H1 (cell line): ENCODE results near the gene UBE2O. TPM values are rescaled to one million over a fixed set of nuclear protein-coding genes. Genes with fewer than 3 reads are reported as not detected.
A peak's percentile ranks its signal among the peaks of the same experiment; 100 is the strongest.

Experiments
- CTCF ChIA-PET: fragments of 300-600 bp; sonication (Branson Sonifier 250); formaldehyde crosslinking; loops from one replicate; lab custom pipeline; 2021; ENCODE audit not compliant: partially characterized antibody; lab: Charles Lee
- POLR2A ChIA-PET: fragments of 300-600 bp; sonication (Branson Sonifier 250); formaldehyde crosslinking; loops from one replicate; lab custom pipeline; 2021; ENCODE audit warnings: inconsistent platforms; ENCODE audit not compliant: partially characterized antibody; lab: Charles Lee
- DNase-seq, 2 experiments: peaks; one replicate each; pipeline versions ENCODE4 v3.0.0 to v3.0.0-alpha.2; 2010 to 2022; ENCODE audit warnings: low spot score in 2 of 2, low read depth in 1 of 2, mixed read lengths in 1 of 2
- FAIRE-seq: peaks from 2 replicates; lab custom pipeline; 2011; peaks lifted over from hg19 to GRCh38; lab: Jason Lieb, UNC
- H2AFZ ChIP-seq: 2 replicates; pipeline ENCODE4 v1.8.1; 2012; ENCODE audit warnings: low read length, inconsistent platforms
- H2AK5ac ChIP-seq: 2 replicates; pipeline ENCODE4 v1.6.1; 2013; ENCODE audit warnings: low read depth, low read length
- H2BK120ac ChIP-seq: replicated peaks from 2 replicates; pipeline ENCODE3; 2013; ENCODE audit warnings: low read depth, low read length, inconsistent platforms
- H2BK12ac ChIP-seq: 2 replicates; pipeline ENCODE4 v1.6.1; 2013; ENCODE audit warnings: low read depth, low read length
- H2BK15ac ChIP-seq: 2 replicates; pipeline ENCODE4 v1.6.1; 2013; ENCODE audit warnings: low read length
- H2BK20ac ChIP-seq: 2 replicates; pipeline ENCODE4 v1.6.1; 2013; ENCODE audit warnings: low read length
- H2BK5ac ChIP-seq: 2 replicates; pipeline ENCODE4 v1.6.1; 2013; ENCODE audit warnings: low read depth, low read length
- H3K14ac ChIP-seq: 2 replicates; pipeline ENCODE4 v1.6.1; 2013; ENCODE audit warnings: inconsistent platforms; ENCODE audit not compliant: insufficient read length
- H3K18ac ChIP-seq: 2 replicates; pipeline ENCODE4 v1.6.1; 2013; ENCODE audit warnings: low read length; ENCODE audit errors: extremely low read depth
- H3K23ac ChIP-seq: 2 replicates; pipeline ENCODE4 v1.6.1; 2013; ENCODE audit warnings: inconsistent platforms; ENCODE audit not compliant: insufficient read length
- H3K23me2 ChIP-seq: 2 replicates; pipeline ENCODE4 v1.6.1; 2013; ENCODE audit warnings: low read depth, low read length
- H3K27ac ChIP-seq: 2 replicates; pipeline ENCODE4 v1.6.1; 2011; ENCODE audit warnings: low read depth, low read length, inconsistent platforms
- H3K27me3 ChIP-seq, 4 experiments: replicated peaks in 1 of 4; 1 replicate in 1 of 4; 2 replicates in 3 of 4; pipeline versions ENCODE4 v1.6.1 to v1.8.1; 2011 to 2013; ENCODE audit warnings: low read length in 3 of 4, mild to moderate bottlenecking in 3 of 4, inconsistent platforms in 2 of 4, mixed read lengths in 2 of 4, moderate library complexity in 1 of 4; ENCODE audit not compliant: control insufficient read depth in 3 of 4, insufficient read depth in 3 of 4; ENCODE audit errors: extremely low read depth in 1 of 4
- H3K36me3 ChIP-seq, 4 experiments: 2 replicates each; pipeline versions ENCODE4 v1.6.1 to v1.8.1; 2011 to 2013; ENCODE audit warnings: mild to moderate bottlenecking in 4 of 4, low read length in 3 of 4, moderate library complexity in 2 of 4, control low read depth in 1 of 4, inconsistent platforms in 1 of 4; ENCODE audit not compliant: insufficient read depth in 4 of 4, control insufficient read depth in 2 of 4
- H3K4ac ChIP-seq: replicated peaks from 2 replicates; pipeline ENCODE3; 2013; ENCODE audit warnings: low read length, low read depth, mixed read lengths, inconsistent platforms; ENCODE audit not compliant: insufficient read length
- H3K4me1 ChIP-seq, 4 experiments: replicated peaks in 1 of 4; 1 replicate in 1 of 4; 2 replicates in 3 of 4; pipeline versions ENCODE4 v1.6.1 to v1.8.1; 2011 to 2013; ENCODE audit warnings: low read length in 3 of 4, inconsistent platforms in 2 of 4, mixed read lengths in 1 of 4; ENCODE audit not compliant: insufficient read depth in 4 of 4, control insufficient read depth in 3 of 4
- H3K4me2 ChIP-seq, 2 experiments: 2 replicates each; pipeline versions ENCODE4 v1.6.1 to v1.8.1; 2011 to 2013; ENCODE audit warnings: low read depth in 2 of 2, low read length in 2 of 2, control low read depth in 1 of 2, inconsistent platforms in 1 of 2, mild to moderate bottlenecking in 1 of 2; ENCODE audit not compliant: insufficient read depth in 1 of 2
- H3K4me3 ChIP-seq, 4 experiments: fragments of 200-600, 300-600 bp in 1 of 4; sonication (generic), shearing (Covaris generic), sonication (Bioruptor Twin) in 1 of 4; 2 replicates each; pipeline versions ENCODE4 v1.5.1 to v1.8.1; 2011 to 2016; ENCODE audit warnings: low read length in 4 of 4, low read depth in 3 of 4, control low read depth in 2 of 4, inconsistent platforms in 2 of 4, mild to moderate bottlenecking in 2 of 4, mixed read lengths in 1 of 4, moderate library complexity in 1 of 4; ENCODE audit not compliant: insufficient read depth in 2 of 4; ENCODE audit errors: extremely low read depth in 1 of 4
- H3K56ac ChIP-seq: replicated peaks from 2 replicates; pipeline ENCODE3; 2013; ENCODE audit warnings: low read depth, mild to moderate bottlenecking, mixed read lengths, low read length, inconsistent platforms; ENCODE audit not compliant: insufficient read length
- H3K79me1 ChIP-seq: 2 replicates; pipeline ENCODE4 v1.6.1; 2013; ENCODE audit warnings: low read depth, low read length, control low read depth
- H3K79me2 ChIP-seq, 2 experiments: 2 replicates each; pipeline versions ENCODE4 v1.6.1 to v1.8.1; 2012 to 2013; ENCODE audit warnings: low read length in 2 of 2, mild to moderate bottlenecking in 2 of 2, inconsistent platforms in 1 of 2; ENCODE audit not compliant: insufficient read depth in 2 of 2, control insufficient read depth in 1 of 2
- H3K9ac ChIP-seq, 4 experiments: replicated peaks in 1 of 4; 1 replicate in 1 of 4; 2 replicates in 3 of 4; pipeline versions ENCODE4 v1.6.1 to v1.8.1; 2011 to 2013; ENCODE audit warnings: low read depth in 3 of 4, low read length in 3 of 4, control low read depth in 2 of 4, mild to moderate bottlenecking in 2 of 4, moderate library complexity in 2 of 4, inconsistent platforms in 1 of 4; ENCODE audit errors: extremely low read depth in 1 of 4
- H3K9me3 ChIP-seq, 2 experiments: 2 replicates each; pipeline versions ENCODE4 v1.6.1 to v1.8.1; 2012 to 2013; ENCODE audit warnings: mild to moderate bottlenecking in 2 of 2, moderate library complexity in 2 of 2, control low read depth in 1 of 2, inconsistent platforms in 1 of 2, low read depth in 1 of 2, low read length in 1 of 2, mixed read lengths in 1 of 2; ENCODE audit not compliant: insufficient read depth in 2 of 2
- H4K20me1 ChIP-seq, 2 experiments: replicated peaks in 1 of 2; 2 replicates each; pipeline versions ENCODE3 to v1.8.1; 2011 to 2013; ENCODE audit warnings: inconsistent platforms in 2 of 2, low read length in 2 of 2, mild to moderate bottlenecking in 1 of 2; ENCODE audit not compliant: insufficient read depth in 2 of 2, control insufficient read depth in 1 of 2
- H4K5ac ChIP-seq: 2 replicates; pipeline ENCODE4 v1.6.1; 2013; ENCODE audit warnings: low read length, low read depth, mixed read lengths, inconsistent platforms; ENCODE audit not compliant: insufficient read length
- H4K8ac ChIP-seq: 2 replicates; pipeline ENCODE4 v1.8.0; 2013; ENCODE audit warnings: mild to moderate bottlenecking, moderate library complexity, low read length, inconsistent platforms; ENCODE audit not compliant: insufficient read depth; ENCODE audit errors: extremely low read depth
- H4K91ac ChIP-seq: replicated peaks from 2 replicates; pipeline ENCODE3; 2013; ENCODE audit warnings: low read length, mixed read lengths, inconsistent platforms; ENCODE audit not compliant: insufficient read length
- EZH2 ChIP-seq: fragments of 200-600 bp; sonication (generic); IDR thresholded peaks from 2 replicates; pipeline ENCODE4 v1.7.1; 2012; ENCODE audit warnings: low read depth, mild to moderate bottlenecking, moderate library complexity, low read length, inconsistent platforms; ENCODE audit not compliant: severe bottlenecking
- KDM1A ChIP-seq: fragments of 200-600, 300-600 bp; sonication (generic); IDR thresholded peaks from 2 replicates; pipeline ENCODE4 v1.7.1; 2016; ENCODE audit warnings: mild to moderate bottlenecking, low read length, borderline replicate concordance
- SP1 ChIP-seq: IDR thresholded peaks from 2 replicates; pipeline ENCODE4 v1.6.1; 2011; ENCODE audit warnings: low read depth, low read length
- WGBS, 2 experiments: shearing (Covaris generic) in 1 of 2; methylation state at CpG; one replicate each; pipeline versions ENCODE4 v1.1.6 to v1.1.7; 2013 to 2015; ENCODE audit warnings: low lambda C conversion rate in 2 of 2, mixed read lengths in 2 of 2, inconsistent platforms in 1 of 2, low coverage in 1 of 2, missing lambda C conversion rate in 1 of 2; ENCODE audit not compliant: insufficient replicate concordance in 2 of 2, insufficient coverage in 1 of 2, insufficient read length in 1 of 2; ENCODE audit errors: extremely low coverage in 1 of 2, missing lambda C conversion rate in 1 of 2; 5-methylcytosine and 5-hydroxymethylcytosine counted together
- polyA plus RNA-seq, 7 experiments: library from polyadenylated mRNA; depleted of rRNA in 3 of 7; stranded (reverse) in 5 of 7; unstranded in 2 of 7; fragments of >200 nt in 5 of 7; fragments of 200-250 nt in 2 of 7; gene quantifications; 1 replicate in 5 of 7; 2 replicates in 1 of 7; 4 replicates in 1 of 7; pipeline versions ENCODE4 v1.2.1 to v1.2.3, GENCODE V29; 2011 to 2013; ENCODE audit warnings: missing spikeins in 2 of 7, mixed read lengths in 2 of 7
- total RNA-seq: library from RNA; stranded (reverse); fragmentation: NEBNext Ultra II Directional; extraction: Animal tissue kit (Norgen Biotek cat#: 25700); gene quantifications from 2 replicates; pipeline ENCODE4 v1.2.1, GENCODE V29; 2021

Gene UBE2O
- total and polyA plus RNA-seq, 2 of the 8 experiments (the other 6 are each of a cell fraction or from before 2014, with no cell fraction given): 24.4 to 63.0 TPM

DNA sequence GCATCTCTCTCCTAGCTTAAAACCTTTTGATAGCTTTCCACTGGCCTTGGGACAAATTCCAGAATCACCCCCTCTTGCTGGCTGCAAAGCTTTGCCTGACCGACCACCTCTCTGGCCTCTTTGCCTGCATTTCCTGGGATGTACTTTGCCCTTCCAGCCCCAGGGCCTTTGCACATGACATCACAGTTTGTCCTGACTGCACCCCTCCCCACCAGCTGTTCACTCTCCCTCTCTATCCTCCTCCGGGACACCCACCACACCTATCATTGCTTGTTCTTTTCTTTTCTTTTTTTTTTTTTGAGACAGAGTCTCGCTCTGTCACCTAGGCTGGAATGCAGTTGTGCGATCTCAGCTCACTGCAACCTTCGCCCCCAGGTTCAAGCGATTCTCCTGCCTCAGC is 22.4 kb upstream of the UBE2O start:
- peaks cover 0 to 10% of the 10 kb centered on the region in 2 experiments for H4K20me1 ChIP-seq
- CTCF ChIA-PET: interaction anchor here (0.6 to 11.0 kb wide), 13 partner anchors 9 to 149 kb away, joined by 3 to 192 read pairs (median 3); partner anchors contain the start of gene RHBDF2
- H3K9me3 ChIP-seq: no peaks in the 10 kb centered on the region
- H3K9ac ChIP-seq: no peak overlapping the region
- no peak overlapping the region for H4K5ac ChIP-seq
- no peak overlapping the region for H3K4me2 ChIP-seq
- H2BK5ac ChIP-seq: no peak overlapping the region
- no peak overlapping the region for H3K14ac ChIP-seq
- no peak overlapping the region for H3K56ac ChIP-seq
- H3K4ac ChIP-seq: no peak overlapping the region
- no peaks in the 10 kb centered on the region for H3K27me3 ChIP-seq
- H2BK12ac ChIP-seq: no peak overlapping the region
- WGBS, 2 experiments: 93% methylated on average over 3 of the region's 6 CpGs; no CpG with 5 or more reads in 1 of the 2 experiments
- no peak for DNase-seq
- no peaks in the 10 kb centered on the region for H3K4me1 ChIP-seq
- no peak overlapping the region for H2BK20ac ChIP-seq
- no peak overlapping the region for H4K8ac ChIP-seq
- POLR2A ChIA-PET: interaction anchor here (1.2 to 1.3 kb wide), 2 partner anchors 15 to 17 kb away, joined by 3 to 6 read pairs; no protein-coding TSS in a partner anchor
- no peaks in the 10 kb centered on the region for H3K79me1 ChIP-seq
- no peak overlapping the region for H3K4me3 ChIP-seq
- no peak overlapping the region for H3K27ac ChIP-seq
- no peak overlapping the region for H2BK15ac ChIP-seq
- TF ChIP-seq KDM1A (peak; percentile 60; the same call in 1 of the 2 replicates), SP1 (no peak), EZH2 (no peak)
- H3K36me3 ChIP-seq: peaks cover 0 to 13% (median 1%) of the 10 kb centered on the region in 4 experiments; a peak in 2 of 8 replicates
- no peaks in the 10 kb centered on the region for H3K23me2 ChIP-seq
- H3K23ac ChIP-seq: no peak overlapping the region
- H3K18ac ChIP-seq: no peak overlapping the region
- H3K79me2 ChIP-seq: no peaks in the 10 kb centered on the region
- H2AK5ac ChIP-seq: no peak overlapping the region
- no peak overlapping the region for H2AFZ ChIP-seq
- no peak overlapping the region for H4K91ac ChIP-seq
- no peak overlapping the region for H2BK120ac ChIP-seq
- no peak for FAIRE-seq
